Activated naive CD4-positive, alpha-beta T cell treated with anti-CD3 and anti-CD28 coated beads for 36 hours (primary cell): ENCODE data around the gene SIT1. TPM values are rescaled to one million over a fixed set of nuclear protein-coding genes. Genes with fewer than 3 reads are reported as not detected.

Source experiments
- CTCF ChIA-PET: fragments of 350-600 bp; sonication (Branson Sonifier 250); formaldehyde crosslinking; loops from one replicate; lab custom pipeline; 2021; ENCODE audit warnings: antibody characterized with exemption; lab: Charles Lee
- DNase-seq: peaks from one replicate; pipeline ENCODE4 v3.0.0-alpha.2; 2020
- H3K27ac Mint-ChIP-seq: one replicate; pipeline ENCODE4 v1.8.0; 2021; ENCODE audit warnings: mild to moderate bottlenecking, mixed read lengths
- H3K27me3 Mint-ChIP-seq: one replicate; pipeline ENCODE4 v1.8.0; 2021; ENCODE audit warnings: low read depth, mixed read lengths
- H3K36me3 Mint-ChIP-seq: one replicate; pipeline ENCODE4 v1.8.0; 2021; ENCODE audit warnings: low read depth, mixed read lengths
- H3K4me1 Mint-ChIP-seq: one replicate; pipeline ENCODE4 v1.8.0; 2021; ENCODE audit warnings: low read depth, mixed read lengths
- H3K4me3 Mint-ChIP-seq: one replicate; pipeline ENCODE4 v1.8.0; 2021; ENCODE audit warnings: mild to moderate bottlenecking, moderate library complexity, mixed read lengths
- H3K9me3 Mint-ChIP-seq: one replicate; pipeline ENCODE4 v1.8.0; 2021; ENCODE audit warnings: mixed read lengths
- intact Hi-C: fragments of 100-400 bp; cut with micrococcal nuclease; formaldehyde crosslinking; loops from one replicate; pipeline ENCODE4 v1.15.1; 2023
- total RNA-seq, 2 experiments: library from RNA; stranded (reverse); gene quantifications; one replicate each; pipeline ENCODE4 v1.2.3, GENCODE V29; 2021

SIT1 gene
- total RNA-seq, 2 experiments from 2014 or later: 44.0 to 45.4 TPM

- H3K4me3 Mint-ChIP-seq: peak within 1 kb of the TSS; percentile 84
- peaks cover 3% of the 10 kb centered on the region for H3K27me3 Mint-ChIP-seq
- intact Hi-C loops: loop anchor here (1.0 to 10.0 kb wide), 7 partner anchors 8 to 827 kb away; partner anchors contain the start of genes CREB3, HINT2 and TLN1
- peak; percentile 93 for DNase-seq
- CTCF ChIA-PET: interaction anchor here (0.6 to 11.0 kb wide), 24 partner anchors 9 to 231 kb away, joined by 3 to 149 read pairs (median 4); partner anchors contain the start of genes CREB3 and SIT1
- H3K9me3 Mint-ChIP-seq: peaks cover 1% of the 10 kb centered on the region
- peak within 1 kb of the TSS; percentile 94 for H3K27ac Mint-ChIP-seq
- H3K36me3 Mint-ChIP-seq: peaks cover 31% of the 10 kb centered on the region
- peaks cover 60% of the 10 kb centered on the region for H3K4me1 Mint-ChIP-seq
Observed at GRCh38 chr9:35657546-35658136, 6.9 kb upstream of the SIT1 start, which contains the start of gene RMRP. Gene RMRP (minus strand): TSS chr9:35658019.

- H3K27ac Mint-ChIP-seq: peak overlapping the region; percentile 94
- peak overlapping the region; percentile 84 for H3K4me3 Mint-ChIP-seq
- peaks cover 1% of the 10 kb centered on the region for H3K9me3 Mint-ChIP-seq
- intact Hi-C loops: loop anchor here (1.0 to 10.0 kb wide), 6 partner anchors 8 to 828 kb away; partner anchors contain the start of genes CREB3, HINT2 and TLN1
- CTCF ChIA-PET: interaction anchor here (1.2 to 11.0 kb wide), 8 partner anchors 8 to 89 kb away, joined by 3 to 149 read pairs (median 5); partner anchors contain the start of genes ARHGEF39 and SIT1
- H3K36me3 Mint-ChIP-seq: peaks cover 24% of the 10 kb centered on the region
- no peak for DNase-seq
- peaks cover 57% of the 10 kb centered on the region for H3K4me1 Mint-ChIP-seq
- peaks cover 3% of the 10 kb centered on the region for H3K27me3 Mint-ChIP-seq
Observed at GRCh38 chr9:35656831-35657545, 6.3 kb upstream of the SIT1 start.

- Mint-ChIP-seq H3K36me3 (peaks cover 20% of the 10 kb centered on the region), H3K9me3 (peaks cover 1% of the 10 kb centered on the region), H3K4me1 (peaks cover 57% of the 10 kb centered on the region), H3K27ac (no peak overlapping the region), H3K4me3 (no peak overlapping the region), H3K27me3 (peaks cover 3% of the 10 kb centered on the region)
- no peak for DNase-seq
- CTCF ChIA-PET: interaction anchor here (0.6 to 11.0 kb wide), 7 partner anchors 8 to 90 kb away, joined by 3 to 149 read pairs (median 5); partner anchors contain the start of genes ARHGEF39 and SIT1
- intact Hi-C loops: loop anchor here (10.0 kb wide), 1 partner anchor 828 kb away; no protein-coding TSS in a partner anchor
Observed at GRCh38 chr9:35656348-35656747, 5.6 kb upstream of the SIT1 start.

DNA sequence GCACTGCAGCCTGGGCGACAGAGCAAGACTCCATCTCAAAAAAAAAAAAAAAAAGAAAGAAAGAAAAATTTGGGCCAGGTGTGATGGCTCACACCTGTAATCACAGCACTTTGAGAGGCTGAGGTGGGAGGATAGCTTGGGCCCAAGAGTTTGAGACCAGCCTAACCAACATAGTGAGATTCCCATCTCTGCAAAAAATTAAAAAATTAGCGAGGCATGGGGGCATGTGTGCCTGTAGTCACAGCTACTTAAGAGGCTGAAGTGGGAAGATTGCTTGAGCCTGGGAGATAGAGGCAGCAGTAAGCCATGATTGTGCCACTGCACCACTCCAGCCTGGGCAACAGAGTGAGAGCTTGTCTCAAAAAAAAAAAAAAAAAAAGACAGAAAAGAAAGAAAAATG, 2.9 kb upstream of the SIT1 start:
- no peak overlapping the region for H3K4me3 Mint-ChIP-seq
- H3K36me3 Mint-ChIP-seq: peaks cover 12% of the 10 kb centered on the region
- H3K27me3 Mint-ChIP-seq: peaks cover 3% of the 10 kb centered on the region
- H3K27ac Mint-ChIP-seq: no peak overlapping the region
- peaks cover 47% of the 10 kb centered on the region for H3K4me1 Mint-ChIP-seq
- peaks cover 1% of the 10 kb centered on the region for H3K9me3 Mint-ChIP-seq
- intact Hi-C loops: loop anchor here (10.0 kb wide), 1 partner anchor 831 kb away; no protein-coding TSS in a partner anchor
- DNase-seq: no peak
- CTCF ChIA-PET: interaction anchor here (12.4 kb wide), 1 partner anchor 38 kb away, joined by 142 read pairs; the partner anchor contains the start of gene CD72

- peaks cover 53% of the 10 kb centered on the region for H3K4me1 Mint-ChIP-seq
Observed at GRCh38 chr9:35652829-35653209, 2.1 kb upstream of the SIT1 start.

GRCh38 chr9:35651956-35652828, 1.5 kb upstream of the SIT1 start:
- DNase-seq: no peak
- Mint-ChIP-seq H3K27me3 (no peaks in the 10 kb centered on the region), H3K9me3 (no peaks in the 10 kb centered on the region), H3K4me1 (peaks cover 53% of the 10 kb centered on the region), H3K36me3 (peaks cover 11% of the 10 kb centered on the region), H3K4me3 (peak overlapping the region; percentile 32), H3K27ac (peak overlapping the region; percentile 67)
- CTCF ChIA-PET: interaction anchor here (0.7 to 12.4 kb wide), 5 partner anchors 9 to 747 kb away, joined by 3 to 149 read pairs (median 3); partner anchors contain the start of genes ARHGEF39, CCDC107, CD72 and RMRP
- intact Hi-C loops: loop anchor here (10.0 kb wide), 1 partner anchor 833 kb away; no protein-coding TSS in a partner anchor

More at GRCh38 chr9:35652829-35653209, 2.1 kb upstream of the SIT1 start:
- no peak for DNase-seq
- CTCF ChIA-PET: interaction anchor here (12.4 kb wide), 1 partner anchor 37 kb away, joined by 142 read pairs; the partner anchor contains the start of gene CD72
- intact Hi-C loops: loop anchor here (10.0 kb wide), 1 partner anchor 832 kb away; no protein-coding TSS in a partner anchor
- H3K27me3 Mint-ChIP-seq: peaks cover under 1% of the 10 kb centered on the region
- peaks cover 12% of the 10 kb centered on the region for H3K36me3 Mint-ChIP-seq
- H3K9me3 Mint-ChIP-seq: peaks cover under 1% of the 10 kb centered on the region
- no peak overlapping the region for H3K4me3 Mint-ChIP-seq
- no peak overlapping the region for H3K27ac Mint-ChIP-seq

DNA sequence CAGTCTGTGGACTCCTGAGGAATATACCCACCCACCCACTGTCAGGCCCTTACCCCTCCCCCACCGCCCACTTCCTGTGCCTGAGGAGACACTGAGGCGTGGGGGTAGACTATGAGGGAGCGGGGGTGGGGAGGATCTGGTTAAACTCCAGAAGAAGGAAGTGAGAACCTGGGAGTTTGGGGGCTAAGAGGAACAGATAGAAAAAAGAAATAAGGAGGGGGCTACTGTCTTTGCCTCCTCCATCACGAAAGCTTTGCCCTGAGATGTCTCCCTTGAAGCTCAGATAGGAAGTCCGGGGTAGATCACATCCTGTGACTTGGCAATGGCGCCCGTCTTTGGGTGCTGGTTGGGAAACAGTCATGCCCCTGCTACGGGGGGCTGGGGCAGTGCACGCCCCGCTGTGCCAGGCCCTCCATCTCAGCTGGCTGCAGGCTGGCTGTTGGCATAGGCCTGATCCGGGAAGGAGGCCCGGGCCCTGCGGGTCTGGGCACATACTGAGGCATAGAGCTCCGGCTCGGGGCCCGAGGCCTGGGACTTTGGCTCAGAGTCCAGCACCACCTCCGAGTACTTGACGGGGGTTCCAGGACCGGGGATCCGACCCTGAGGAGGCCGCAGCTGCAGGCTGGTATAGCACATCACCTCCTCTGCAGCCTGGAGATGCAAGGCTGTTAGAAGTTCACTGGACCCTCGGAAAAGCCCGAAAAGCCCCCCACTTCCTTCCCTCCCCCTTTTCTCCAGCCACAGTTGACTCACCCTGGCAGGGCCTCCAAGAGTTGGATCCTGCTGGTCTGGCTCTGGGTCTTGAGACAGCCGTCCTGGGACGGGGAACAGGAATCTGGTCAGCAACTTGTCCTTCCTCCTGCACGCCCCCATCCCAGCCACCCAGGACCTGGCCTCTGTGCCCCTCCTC, 1.0 kb downstream of the SIT1 start:
- DNase-seq: peak; percentile 66
- peaks cover 11% of the 10 kb centered on the region for H3K36me3 Mint-ChIP-seq
- no peaks in the 10 kb centered on the region for H3K9me3 Mint-ChIP-seq
- CTCF ChIA-PET: interaction anchor here (0.6 to 12.4 kb wide), 8 partner anchors 10 to 97 kb away, joined by 3 to 149 read pairs (median 5); partner anchors contain the start of genes ARHGEF39, CCDC107, CD72 and RMRP
- intact Hi-C loops: loop anchor here (1.0 to 10.0 kb wide), 2 partner anchors 8 to 835 kb away; no protein-coding TSS in a partner anchor
- H3K27ac Mint-ChIP-seq: peak overlapping the region; percentile 94
- no peaks in the 10 kb centered on the region for H3K27me3 Mint-ChIP-seq
- peak overlapping the region; percentile 93 for H3K4me3 Mint-ChIP-seq
- H3K4me1 Mint-ChIP-seq: peaks cover 46% of the 10 kb centered on the region

GRCh38 chr9:35646533-35647265, 4.0 kb downstream of the SIT1 start:
- H3K36me3 Mint-ChIP-seq: peaks cover 11% of the 10 kb centered on the region
- DNase-seq: peak; percentile 94
- H3K4me3 Mint-ChIP-seq: peak overlapping the region; percentile 90
- intact Hi-C loops: loop anchor here (1.0 to 2.0 kb wide), 8 partner anchors 8 to 530 kb away; partner anchors contain the start of genes CD72, CREB3, GBA2 and HINT2
- CTCF ChIA-PET: interaction anchor here (0.6 to 12.4 kb wide), 21 partner anchors 11 to 298 kb away, joined by 3 to 149 read pairs (median 5); partner anchors contain the start of genes ARHGEF39, CCDC107, CD72 and CREB3
- H3K27me3 Mint-ChIP-seq: no peaks in the 10 kb centered on the region
- peaks cover 43% of the 10 kb centered on the region for H3K4me1 Mint-ChIP-seq
- peak overlapping the region; percentile 83 for H3K27ac Mint-ChIP-seq
- no peaks in the 10 kb centered on the region for H3K9me3 Mint-ChIP-seq

GRCh38 chr9:35646153-35646532, 4.6 kb downstream of the SIT1 start:
- intact Hi-C loops: loop anchor here (1.0 to 2.0 kb wide), 8 partner anchors 8 to 530 kb away; partner anchors contain the start of genes CD72, CREB3, GBA2 and HINT2
- peaks cover 11% of the 10 kb centered on the region for H3K36me3 Mint-ChIP-seq
- DNase-seq: no peak
- peak overlapping the region; percentile 83 for H3K27ac Mint-ChIP-seq
- H3K9me3 Mint-ChIP-seq: no peaks in the 10 kb centered on the region
- no peaks in the 10 kb centered on the region for H3K27me3 Mint-ChIP-seq
- H3K4me3 Mint-ChIP-seq: peak overlapping the region; percentile 90
- H3K4me1 Mint-ChIP-seq: peaks cover 41% of the 10 kb centered on the region
- CTCF ChIA-PET: interaction anchor here (0.6 to 12.4 kb wide), 13 partner anchors 15 to 299 kb away, joined by 3 to 149 read pairs (median 8); partner anchors contain the start of genes ARHGEF39, CCDC107, CD72 and RMRP
